Inferior parietal cortex (tissue), 1 donor: ENCODE data around the gene LRRFIP2.

Source experiments
- DNase-seq: peaks from one replicate; pipeline ENCODE4 v3.0.0-alpha.2; 2016; ENCODE audit errors: extremely low spot score

The LRRFIP2 gene

GRCh38 chr3:37025561-37026335 lies 148.6 kb downstream of the LRRFIP2 start:
- DNase-seq: no peak

GRCh38 chr3:37024820-37025405 lies 149.5 kb downstream of the LRRFIP2 start:
- DNase-seq: no peak

- DNase-seq: no peak
Observed at GRCh38 chr3:37024092-37024491, 150.3 kb downstream of the LRRFIP2 start.

- no peak for DNase-seq
Observed at GRCh38 chr3:37017683-37018082, 156.7 kb downstream of the LRRFIP2 start.

GRCh38 chr3:37016903-37017302 lies 157.5 kb downstream of the LRRFIP2 start:
- no peak for DNase-seq

GRCh38 chr3:37015642-37016041 lies 158.7 kb downstream of the LRRFIP2 start:
- DNase-seq: no peak

- no peak for DNase-seq
Observed at GRCh38 chr3:37014620-37015019, 159.8 kb downstream of the LRRFIP2 start.
